Loucy (cell line): ENCODE measurements around the gene GTF3C1.

Source experiments
- EZH2phosphoT487 ChIP-seq: fragments of 200-600 bp; IDR thresholded peaks from 2 replicates; pipeline ENCODE4 v1.6.1; 2018; ENCODE audit warnings: antibody characterized with exemption, mild to moderate bottlenecking, moderate library complexity, borderline replicate concordance
- TF ChIP-seq, protein P1 (sequence below): fragments of 200-600 bp; sonication (generic); conservative IDR thresholded peaks from 2 replicates; pipeline ENCODE4 v1.5.1; 2014; ENCODE audit warnings: mild to moderate bottlenecking, antibody characterized with exemption, low read length

DNA sequence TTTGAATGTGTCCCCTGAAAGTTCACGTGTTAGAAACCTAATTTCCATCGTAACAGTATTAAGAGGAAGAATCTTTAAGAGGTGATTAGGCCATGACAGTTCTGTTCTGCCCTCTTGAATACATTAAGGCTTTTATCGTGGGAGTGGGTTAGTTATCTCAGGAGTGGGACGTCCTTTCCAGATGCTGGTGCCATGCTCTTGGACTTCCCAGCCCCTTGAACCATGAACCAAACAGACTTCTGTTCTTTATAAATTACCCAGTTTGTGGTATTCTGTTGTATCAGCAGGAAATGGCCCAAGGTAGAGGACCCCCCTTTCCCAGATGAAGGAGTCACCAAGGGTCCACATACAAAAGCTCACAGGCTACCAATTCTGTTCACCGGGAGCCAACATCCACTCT, 10.1 kb downstream of the GTF3C1 start:
- TF ChIP-seq, protein P1, sequence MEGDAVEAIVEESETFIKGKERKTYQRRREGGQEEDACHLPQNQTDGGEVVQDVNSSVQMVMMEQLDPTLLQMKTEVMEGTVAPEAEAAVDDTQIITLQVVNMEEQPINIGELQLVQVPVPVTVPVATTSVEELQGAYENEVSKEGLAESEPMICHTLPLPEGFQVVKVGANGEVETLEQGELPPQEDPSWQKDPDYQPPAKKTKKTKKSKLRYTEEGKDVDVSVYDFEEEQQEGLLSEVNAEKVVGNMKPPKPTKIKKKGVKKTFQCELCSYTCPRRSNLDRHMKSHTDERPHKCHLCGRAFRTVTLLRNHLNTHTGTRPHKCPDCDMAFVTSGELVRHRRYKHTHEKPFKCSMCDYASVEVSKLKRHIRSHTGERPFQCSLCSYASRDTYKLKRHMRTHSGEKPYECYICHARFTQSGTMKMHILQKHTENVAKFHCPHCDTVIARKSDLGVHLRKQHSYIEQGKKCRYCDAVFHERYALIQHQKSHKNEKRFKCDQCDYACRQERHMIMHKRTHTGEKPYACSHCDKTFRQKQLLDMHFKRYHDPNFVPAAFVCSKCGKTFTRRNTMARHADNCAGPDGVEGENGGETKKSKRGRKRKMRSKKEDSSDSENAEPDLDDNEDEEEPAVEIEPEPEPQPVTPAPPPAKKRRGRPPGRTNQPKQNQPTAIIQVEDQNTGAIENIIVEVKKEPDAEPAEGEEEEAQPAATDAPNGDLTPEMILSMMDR, result no peak
- TF ChIP-seq EZH2phosphoT487, result no peak
